H1 (cell line): ENCODE measurements around the gene ADGRB2. TPM values are rescaled to one million over a fixed set of nuclear protein-coding genes. Genes with fewer than 3 reads are reported as not detected.

Experiments used
- CEBPB ChIP-seq: IDR thresholded peaks from 2 replicates; pipeline ENCODE4 v1.6.1; 2012; ENCODE audit warnings: low read depth, low read length
- NRF1 ChIP-seq: IDR thresholded peaks from 2 replicates; pipeline ENCODE4 v1.6.1; 2011; ENCODE audit warnings: mild to moderate bottlenecking, low read depth, low read length, improper control_type of control experiment
- RNF2 ChIP-seq: fragments of 200-900, 300-1000 bp; sonication (generic); IDR thresholded peaks from 2 replicates; pipeline ENCODE4 v1.7.1; 2016; ENCODE audit warnings: borderline replicate concordance, low read depth, mild to moderate bottlenecking, antibody characterized with exemption, low read length; ENCODE audit not compliant: poor library complexity, severe bottlenecking; ENCODE audit errors: missing control alignments
- SIN3A ChIP-seq, 2 experiments: IDR thresholded peaks in 1 of 2; conservative IDR thresholded peaks in 1 of 2; 2 replicates each; pipeline ENCODE4 v1.6.1; 2011 to 2012; ENCODE audit warnings: low read length in 2 of 2, improper control_type of control experiment in 1 of 2, low read depth in 1 of 2, mild to moderate bottlenecking in 1 of 2
- TEAD4 ChIP-seq: IDR thresholded peaks from 2 replicates; pipeline ENCODE4 v1.6.1; 2012; ENCODE audit warnings: low read depth, low read length, inconsistent platforms, mixed read lengths
- microRNA-seq, 2 experiments: library from miRNA; unstranded; fragments of <30 nt; microRNA quantifications; one replicate each; pipeline versions ENCODE4 to v1.2.0, GENCODE V29; 2016 to 2020; ENCODE audit warnings: borderline microRNAs expressed in 2 of 2, borderline number of aligned reads in 2 of 2, borderline replicate concordance in 1 of 2
- polyA plus RNA-seq, 7 experiments: library from polyadenylated mRNA; depleted of rRNA in 3 of 7; stranded (reverse) in 5 of 7; unstranded in 2 of 7; fragments of >200 nt in 5 of 7; fragments of 200-250 nt in 2 of 7; gene quantifications; 1 replicate in 5 of 7; 2 replicates in 1 of 7; 4 replicates in 1 of 7; pipeline versions ENCODE4 v1.2.1 to v1.2.3, GENCODE V29; 2011 to 2013; ENCODE audit warnings: missing spikeins in 2 of 7, mixed read lengths in 2 of 7
- small RNA-seq: library from polyadenylated mRNA; stranded (forward); fragments of <200 nt; extraction: miRNeasy Mini kit (QIAGEN cat#:217004); gene quantifications from one replicate; pipeline ENCODE3, GENCODE V24; 2013; ENCODE audit not compliant: insufficient read depth
- total RNA-seq: library from RNA; stranded (reverse); fragmentation: NEBNext Ultra II Directional; extraction: Animal tissue kit (Norgen Biotek cat#: 25700); gene quantifications from 2 replicates; pipeline ENCODE4 v1.2.1, GENCODE V29; 2021

ADGRB2 gene
- total and polyA plus RNA-seq, 2 of the 8 experiments (the other 6 are each of a cell fraction or from before 2014, with no cell fraction given) = 15.6 to 26.2 TPM

DNA sequence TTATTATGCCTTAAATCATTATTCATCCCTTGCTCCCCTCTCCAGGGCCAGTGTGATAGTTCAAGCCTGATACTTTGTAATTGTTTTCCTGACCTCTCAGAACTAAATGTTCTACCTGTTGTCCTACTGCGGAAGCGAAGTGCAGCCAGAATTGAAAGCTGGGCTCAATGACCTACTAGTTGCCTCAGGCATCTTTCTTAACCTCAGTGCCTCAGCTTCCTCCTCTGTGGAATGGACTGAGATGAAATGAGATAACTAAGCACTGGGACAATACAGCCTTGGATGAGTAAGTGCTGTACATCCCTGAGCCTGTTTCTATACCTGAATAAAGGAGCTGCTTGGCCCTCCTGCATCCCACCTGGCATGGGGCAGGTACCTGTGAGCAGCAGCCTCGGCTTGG is 86.7 kb downstream of the ADGRB2 start (continued):
- no peak for TF ChIP-seq RNF2
- no peak for TF ChIP-seq SIN3A (conservative IDR thresholded peaks at IDR 0.05 in 1 of 2, IDR thresholded peaks at IDR 0.05 in 1 of 2; ENCODE audit: low read depth in 1 of 2, low read length in 2 of 2)
- no peak for TF ChIP-seq CEBPB
- TF ChIP-seq TEAD4 = no peak
- no peak for TF ChIP-seq NRF1

Small RNA genes within 50 kb of the gene (microRNA-seq; reads per million reads assigned to microRNA genes)
- gene MIR4254 = 0 to 0.69 reads per million in 2 experiments

Small RNA genes within 50 kb of the gene (small RNA-seq; reads per million reads assigned to genes)
- 0.69 reads per million for gene MIR4254

Other genes starting within 250 kb of the ADGRB2 start
- 9.7 and 11.2 TPM in 2 replicates for gene TINAGL1, start 187.8 kb downstream of the ADGRB2 start, total RNA-seq
- 21.7 and 24.2 TPM in 2 replicates for gene TINAGL1, start 187.8 kb downstream of the ADGRB2 start, polyA plus RNA-seq (2011; rRNA removed)
- 0.35 and 0.44 TPM in 2 replicates for gene HCRTR1, start 146.7 kb downstream of the ADGRB2 start, total RNA-seq
- gene HCRTR1, start 146.7 kb downstream of the ADGRB2 start, polyA plus RNA-seq (2011; rRNA removed) = 0.39 and 0.61 TPM in 2 replicates
- 35.2 and 38.8 TPM in 2 replicates for gene PEF1, start 119.5 kb downstream of the ADGRB2 start, total RNA-seq
- gene PEF1, start 119.5 kb downstream of the ADGRB2 start, polyA plus RNA-seq (2011; rRNA removed) = 61.2 and 69.2 TPM in 2 replicates
- gene COL16A1, start 60.3 kb downstream of the ADGRB2 start, total RNA-seq = 7.9 and 10.5 TPM in 2 replicates
- gene COL16A1, start 60.3 kb downstream of the ADGRB2 start, polyA plus RNA-seq (2011; rRNA removed) = 2.0 and 3.4 TPM in 2 replicates
- 1.8 and 2.0 TPM in 2 replicates for gene SPOCD1, start 51.7 kb upstream of the ADGRB2 start, total RNA-seq
- gene SPOCD1, start 51.7 kb upstream of the ADGRB2 start, polyA plus RNA-seq (2011; rRNA removed) = 2.9 and 4.2 TPM in 2 replicates
- gene PTP4A2, start 174.0 kb upstream of the ADGRB2 start, total RNA-seq = 167 and 214 TPM in 2 replicates
- gene PTP4A2, start 174.0 kb upstream of the ADGRB2 start, polyA plus RNA-seq (2011; rRNA removed) = 39.1 and 87.4 TPM in 2 replicates
- gene KHDRBS1, start 249.5 kb upstream of the ADGRB2 start, total RNA-seq = 281 and 284 TPM in 2 replicates
- 53.8 and 62.7 TPM in 2 replicates for gene KHDRBS1, start 249.5 kb upstream of the ADGRB2 start, polyA plus RNA-seq (2011; rRNA removed)